AG04449 (cell line): ENCODE data around the gene LHX2.

Experiments used
- CTCF ChIA-PET: fragments of 350-600 bp; formaldehyde crosslinking; extraction: SDS; loops from one replicate; lab custom pipeline; 2021; ENCODE audit warnings: antibody characterized with exemption; lab: Yijun Ruan, JAX
- POLR2A ChIA-PET: fragments of 400-600, 350-600 bp; formaldehyde crosslinking; extraction: SDS; loops from one replicate; lab custom pipeline; 2020; ENCODE audit warnings: antibody characterized with exemption, inconsistent platforms; lab: Yijun Ruan, JAX
- DNase-seq: peaks from one replicate; pipeline ENCODE4 v3.0.0-alpha.2; 2010; ENCODE audit warnings: low read depth, low spot score
- H3K4me3 ChIP-seq: 2 replicates; pipeline ENCODE4 v1.5.1; 2011; ENCODE audit warnings: low read depth, mild to moderate bottlenecking, control low read depth, low read length
- CTCF ChIP-seq: IDR thresholded peaks from one replicate; pipeline ENCODE4 v1.5.1; 2011; ENCODE audit warnings: mild to moderate bottlenecking, moderate library complexity, low read length, control low read depth, inconsistent platforms; ENCODE audit not compliant: insufficient read depth; ENCODE audit errors: missing control alignments

Gene LHX2

GRCh38 chr9:124054582-124055227 lies 43.1 kb downstream of the LHX2 start:
- no peak for TF ChIP-seq CTCF
- POLR2A ChIA-PET: no interaction called here
- CTCF ChIA-PET: interaction anchor here (1.0 to 10.9 kb wide), 2 partner anchors 9 to 14 kb away, joined by 3 to 122 read pairs; no protein-coding TSS in a partner anchor
- DNase-seq: no peak
- H3K4me3 ChIP-seq: no peak overlapping the region

GRCh38 chr9:124060844-124061605 lies 49.5 kb downstream of the LHX2 start:
- CTCF ChIA-PET: no interaction called here
- POLR2A ChIA-PET: no interaction called here
- DNase-seq: no peak
- H3K4me3 ChIP-seq: no peak overlapping the region
- TF ChIP-seq CTCF: no peak

- ChIA-PET POLR2A (no interaction called here), CTCF (interaction anchor here (2.3 kb wide), 1 partner anchor 10 kb away, joined by 5 read pairs; no protein-coding TSS in a partner anchor)
- TF ChIP-seq CTCF: no peak
- no peak for DNase-seq
- H3K4me3 ChIP-seq: no peak overlapping the region
Observed at GRCh38 chr9:124062172-124062571, 50.6 kb downstream of the LHX2 start.

- POLR2A ChIA-PET: no interaction called here
- CTCF ChIA-PET: no interaction called here
- TF ChIP-seq CTCF: no peak
- no peak overlapping the region for H3K4me3 ChIP-seq
- no peak for DNase-seq
Observed at GRCh38 chr9:124066783-124067577, 55.4 kb downstream of the LHX2 start.

GRCh38 chr9:124068251-124068650 lies 56.7 kb downstream of the LHX2 start:
- no peak for DNase-seq
- H3K4me3 ChIP-seq: no peak overlapping the region
- POLR2A ChIA-PET: no interaction called here
- CTCF ChIA-PET: no interaction called here
- TF ChIP-seq CTCF: no peak

GRCh38 chr9:124074746-124075145 lies 63.2 kb downstream of the LHX2 start:
- no peak for DNase-seq
- ChIA-PET POLR2A (no interaction called here), CTCF (no interaction called here)
- no peak overlapping the region for H3K4me3 ChIP-seq
- no peak for TF ChIP-seq CTCF
